GM10266 (cell line): ENCODE results near the gene TAGLN2.
A peak's percentile ranks its signal among the peaks of the same experiment; 100 is the strongest.

Experiments
- DNase-seq: peaks from one replicate; pipeline ENCODE4 v3.0.0; 2012; ENCODE audit errors: extremely low spot score
- CTCF ChIP-seq: IDR thresholded peaks from 2 replicates; pipeline ENCODE4 v1.5.1; 2012; ENCODE audit warnings: mild to moderate bottlenecking, low read depth; ENCODE audit not compliant: control insufficient read depth, insufficient read depth; ENCODE audit errors: missing control alignments

Gene TAGLN2

GRCh38 chr1:159938905-159939677, 13.8 kb upstream of the TAGLN2 start:
- no peak for DNase-seq
- TF ChIP-seq CTCF = no peak

- no peak for TF ChIP-seq CTCF
- no peak for DNase-seq
Measured at GRCh38 chr1:159938211-159938852, 13.0 kb upstream of the TAGLN2 start.

- no peak for TF ChIP-seq CTCF
- DNase-seq = no peak
Measured at GRCh38 chr1:159937054-159937750, 11.9 kb upstream of the TAGLN2 start.

- TF ChIP-seq CTCF = peak; percentile 99
- DNase-seq = peak; percentile 83
Measured at GRCh38 chr1:159936273-159936904, 11.1 kb upstream of the TAGLN2 start.

- no peak for DNase-seq
- no peak for TF ChIP-seq CTCF
Measured at GRCh38 chr1:159935719-159936272, 10.5 kb upstream of the TAGLN2 start.

GRCh38 chr1:159935305-159935704, 10.0 kb upstream of the TAGLN2 start:
- peak; percentile 8 for DNase-seq
- no peak for TF ChIP-seq CTCF
